Fibroblast of lung (primary cell): ENCODE results near the gene ANGPT4. TPM values are rescaled to one million over a fixed set of nuclear protein-coding genes. Genes with fewer than 3 reads are reported as not detected.

ENCODE experiments used
- DNase-seq, 2 donors: peaks; one replicate each; pipeline versions ENCODE4 v3.0.0 to v3.0.0-alpha.2; 2010; ENCODE audit warnings: low read depth in 2 of 2
- H2AFZ ChIP-seq: 2 replicates; pipeline ENCODE4 v1.5.1; 2012; ENCODE audit warnings: low read length, control low read depth, inconsistent platforms
- H3K27ac ChIP-seq: 2 replicates; pipeline ENCODE4 v1.5.1; 2011; ENCODE audit warnings: low read length, control low read depth; ENCODE audit not compliant: insufficient read depth
- H3K27me3 ChIP-seq: 2 replicates; pipeline ENCODE4 v1.5.1; 2011; ENCODE audit warnings: mild to moderate bottlenecking, low read length; ENCODE audit not compliant: control insufficient read depth, insufficient read depth
- H3K36me3 ChIP-seq: 2 replicates; pipeline ENCODE4 v1.5.1; 2011; ENCODE audit warnings: low read length; ENCODE audit not compliant: control insufficient read depth, insufficient read depth
- H3K4me1 ChIP-seq: 2 replicates; pipeline ENCODE4 v1.5.1; 2011; ENCODE audit warnings: low read length; ENCODE audit not compliant: control insufficient read depth, insufficient read depth; ENCODE audit errors: extremely low read depth
- H3K4me2 ChIP-seq: 2 replicates; pipeline ENCODE4 v1.5.1; 2011; ENCODE audit warnings: low read length, control low read depth; ENCODE audit not compliant: insufficient read depth; ENCODE audit errors: extremely low read depth
- H3K4me3 ChIP-seq, 4 experiments: fragments of 200-600 bp in 1 of 4; sonication (generic) in 1 of 4; replicated peaks in 1 of 4; 2 replicates each; pipeline ENCODE4 v1.5.1; 2011 to 2016; ENCODE audit warnings: low read length in 4 of 4, low read depth in 3 of 4, mild to moderate bottlenecking in 3 of 4, control low read depth in 2 of 4, inconsistent platforms in 1 of 4, mixed read lengths in 1 of 4; ENCODE audit not compliant: insufficient read depth in 1 of 4; ENCODE audit errors: control extremely low read depth in 1 of 4
- H3K79me2 ChIP-seq: 2 replicates; pipeline ENCODE4 v1.5.1; 2012; ENCODE audit warnings: mild to moderate bottlenecking, low read length, inconsistent platforms; ENCODE audit not compliant: control insufficient read depth, insufficient read depth
- H3K9ac ChIP-seq: 2 replicates; pipeline ENCODE4 v1.5.1; 2011; ENCODE audit warnings: mild to moderate bottlenecking, low read length, control low read depth; ENCODE audit not compliant: insufficient read depth
- H3K9me3 ChIP-seq: 2 replicates; pipeline ENCODE4 v1.5.1; 2012; ENCODE audit warnings: low read depth, low read length; ENCODE audit not compliant: control insufficient read depth, insufficient read depth
- H4K20me1 ChIP-seq: 2 replicates; pipeline ENCODE4 v1.5.1; 2011; ENCODE audit warnings: low read length; ENCODE audit not compliant: control insufficient read depth, insufficient read depth; ENCODE audit errors: extremely low read depth
- EZH2 ChIP-seq: IDR thresholded peaks from 2 replicates; pipeline ENCODE4 v1.5.1; 2012; ENCODE audit warnings: low read length, control low read depth, mild to moderate bottlenecking; ENCODE audit errors: missing control alignments
- polyA plus RNA-seq, 2 donors: library from polyadenylated mRNA; depleted of rRNA in 1 of 2; stranded (reverse) in 1 of 2; unstranded in 1 of 2; fragments of >200 nt; gene quantifications; 2 replicates each; pipeline ENCODE4 v1.2.1, GENCODE V29; 2011 to 2012; ENCODE audit warnings: missing spikeins in 1 of 2
- total RNA-seq: library from RNA; depleted of rRNA; stranded (reverse); fragments of >200 nt; gene quantifications from 2 replicates; pipeline ENCODE4 v1.2.1, GENCODE V29; 2014
- TF ChIP-seq, protein P1 (sequence below), 2 donors: IDR thresholded peaks in 1 of 2; conservative IDR thresholded peaks in 1 of 2; 1 replicate in 1 of 2; 2 replicates in 1 of 2; pipeline ENCODE4 v1.5.1; 2011 to 2012; ENCODE audit warnings: low read length in 2 of 2, control low read depth in 1 of 2, inconsistent platforms in 1 of 2, low read depth in 1 of 2, mild to moderate bottlenecking in 1 of 2

Gene ANGPT4
- total and polyA plus RNA-seq, 2 donors (not counting 1 experiment from before 2014, with no cell fraction given) = under 0.01 TPM; not detected in 1

GRCh38 chr20:911882-912600 lies 4.1 kb downstream of the ANGPT4 start:
- Histone ChIP-seq H4K20me1 (no peaks in the 10 kb centered on the region), H3K27me3 (no peaks in the 10 kb centered on the region), H3K4me1 (peaks cover 3% of the 10 kb centered on the region), H2AFZ (no peak overlapping the region), H3K4me3 (no peak overlapping the region), H3K36me3 (no peaks in the 10 kb centered on the region), H3K27ac (no peak overlapping the region), H3K9me3 (no peaks in the 10 kb centered on the region), H3K4me2 (no peak overlapping the region), H3K79me2 (no peaks in the 10 kb centered on the region), H3K9ac (no peak overlapping the region)
- TF ChIP-seq, protein P1, sequence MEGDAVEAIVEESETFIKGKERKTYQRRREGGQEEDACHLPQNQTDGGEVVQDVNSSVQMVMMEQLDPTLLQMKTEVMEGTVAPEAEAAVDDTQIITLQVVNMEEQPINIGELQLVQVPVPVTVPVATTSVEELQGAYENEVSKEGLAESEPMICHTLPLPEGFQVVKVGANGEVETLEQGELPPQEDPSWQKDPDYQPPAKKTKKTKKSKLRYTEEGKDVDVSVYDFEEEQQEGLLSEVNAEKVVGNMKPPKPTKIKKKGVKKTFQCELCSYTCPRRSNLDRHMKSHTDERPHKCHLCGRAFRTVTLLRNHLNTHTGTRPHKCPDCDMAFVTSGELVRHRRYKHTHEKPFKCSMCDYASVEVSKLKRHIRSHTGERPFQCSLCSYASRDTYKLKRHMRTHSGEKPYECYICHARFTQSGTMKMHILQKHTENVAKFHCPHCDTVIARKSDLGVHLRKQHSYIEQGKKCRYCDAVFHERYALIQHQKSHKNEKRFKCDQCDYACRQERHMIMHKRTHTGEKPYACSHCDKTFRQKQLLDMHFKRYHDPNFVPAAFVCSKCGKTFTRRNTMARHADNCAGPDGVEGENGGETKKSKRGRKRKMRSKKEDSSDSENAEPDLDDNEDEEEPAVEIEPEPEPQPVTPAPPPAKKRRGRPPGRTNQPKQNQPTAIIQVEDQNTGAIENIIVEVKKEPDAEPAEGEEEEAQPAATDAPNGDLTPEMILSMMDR (conservative IDR thresholded peaks at IDR 0.05 in 1 of 2, IDR thresholded peaks at IDR 0.05 in 1 of 2; ENCODE audit: low read depth in 1 of 2, low read length in 2 of 2) = no peak
- no peak for DNase-seq

DNA sequence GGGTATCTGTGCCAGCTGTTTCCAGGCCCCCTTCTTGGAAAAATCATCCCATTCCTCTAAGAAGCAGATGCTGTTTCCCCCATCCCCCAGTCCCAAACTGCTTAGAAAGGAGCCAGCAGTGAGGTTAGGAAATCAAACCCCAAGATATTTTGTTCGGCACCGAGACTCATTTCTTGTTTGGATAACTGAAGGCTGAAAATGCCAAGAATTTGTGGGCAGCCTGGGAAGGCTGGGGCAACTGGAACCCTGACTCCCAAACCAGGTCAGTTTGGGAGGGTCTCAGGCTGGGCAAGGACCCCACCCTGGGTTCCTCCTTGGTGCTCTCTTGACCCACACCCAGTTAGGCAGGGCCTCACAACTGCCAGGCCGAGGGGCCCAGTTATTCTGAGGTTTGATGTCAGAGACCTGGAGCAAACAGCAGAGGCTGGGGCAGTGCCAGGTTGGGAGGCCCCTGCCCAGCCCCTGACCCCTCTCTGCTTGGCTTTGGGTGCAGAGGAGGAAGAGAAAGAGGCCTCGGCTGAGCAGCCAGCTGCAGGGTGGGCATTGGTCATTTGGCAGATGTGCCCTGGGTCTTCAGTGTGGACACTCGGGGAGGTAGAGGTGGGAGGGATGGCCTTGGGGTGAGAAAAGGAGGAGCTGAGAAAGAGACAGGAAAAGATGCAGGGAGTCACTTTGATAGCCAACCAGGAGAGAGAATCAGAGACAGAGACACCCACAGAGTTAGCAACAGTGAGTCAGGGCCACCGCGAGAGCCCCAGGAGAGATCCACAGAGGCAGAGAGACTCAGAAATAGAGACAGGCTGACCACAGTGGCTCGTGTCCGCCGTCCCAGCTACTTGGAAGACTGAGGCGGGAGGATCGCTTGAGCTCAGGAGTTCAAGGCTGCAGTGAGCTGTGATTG lies 5.0 kb downstream of the ANGPT4 start:
- TF ChIP-seq EZH2 = no peak
- TF ChIP-seq, protein P1 (conservative IDR thresholded peaks at IDR 0.05 in 1 of 2, IDR thresholded peaks at IDR 0.05 in 1 of 2; ENCODE audit: low read depth in 1 of 2, low read length in 2 of 2) = no peak
- Histone ChIP-seq H3K4me2 (no peak overlapping the region), H2AFZ (no peak overlapping the region), H3K36me3 (no peaks in the 10 kb centered on the region), H3K4me1 (peaks cover 3% of the 10 kb centered on the region), H4K20me1 (no peaks in the 10 kb centered on the region), H3K4me3 (no peak overlapping the region), H3K27me3 (no peaks in the 10 kb centered on the region), H3K9me3 (no peaks in the 10 kb centered on the region), H3K27ac (no peak overlapping the region), H3K79me2 (no peaks in the 10 kb centered on the region), H3K9ac (no peak overlapping the region)
- peak in 1 of 2 donors; percentile 19 for DNase-seq

DNA sequence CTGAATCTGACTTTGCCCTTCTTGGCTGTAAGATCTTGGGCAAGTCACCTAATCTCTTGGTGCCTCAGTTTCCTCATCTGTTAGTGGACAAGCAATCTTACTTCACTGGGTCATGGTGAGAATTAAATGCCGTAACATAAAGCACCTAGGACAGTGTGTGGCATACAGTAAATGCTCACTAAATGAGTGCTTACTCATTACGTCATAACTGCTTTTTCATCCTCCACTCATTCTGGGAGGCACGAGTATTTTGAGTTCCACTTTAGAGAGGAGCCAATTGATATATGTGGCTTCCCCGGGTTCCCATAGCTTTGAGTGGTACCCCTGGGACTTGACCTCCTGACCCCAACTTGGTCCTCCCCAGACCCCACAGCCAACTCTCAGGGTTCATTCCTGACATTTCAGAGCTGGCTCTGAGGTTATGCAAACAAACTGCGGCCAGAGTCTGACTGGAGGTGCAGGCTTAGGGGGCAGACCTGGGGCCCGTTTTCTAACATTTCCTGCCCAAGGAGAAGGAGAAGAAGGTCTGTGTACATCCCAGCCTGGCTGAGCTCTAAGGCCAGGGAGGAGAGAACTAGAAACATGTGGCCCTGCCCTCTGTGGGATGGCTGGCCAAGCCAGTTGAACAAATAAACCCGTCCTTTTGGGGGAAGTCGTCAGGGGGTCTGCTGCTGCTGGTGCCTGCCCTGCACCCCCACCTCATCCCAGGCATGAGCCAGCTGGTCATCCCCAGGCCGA lies 5.8 kb downstream of the ANGPT4 start:
- no peak overlapping the region for H3K4me2 ChIP-seq
- TF ChIP-seq, protein P1 (conservative IDR thresholded peaks at IDR 0.05 in 1 of 2, IDR thresholded peaks at IDR 0.05 in 1 of 2; ENCODE audit: low read depth in 1 of 2, low read length in 2 of 2) = no peak
- TF ChIP-seq EZH2 = no peak
- no peak overlapping the region for H3K27ac ChIP-seq

More for the DNA sequence above, 5.8 kb downstream of the ANGPT4 start:
- no peaks in the 10 kb centered on the region for H3K27me3 ChIP-seq
- no peak overlapping the region for H3K9ac ChIP-seq
- no peaks in the 10 kb centered on the region for H4K20me1 ChIP-seq
- peaks cover 3% of the 10 kb centered on the region for H3K4me1 ChIP-seq
- H3K4me3 ChIP-seq = no peak overlapping the region
- no peaks in the 10 kb centered on the region for H3K36me3 ChIP-seq
- H3K79me2 ChIP-seq = no peaks in the 10 kb centered on the region
- H2AFZ ChIP-seq = no peak overlapping the region
- no peak for DNase-seq
- no peaks in the 10 kb centered on the region for H3K9me3 ChIP-seq
